ENCODE results near the gene ECM2.
"Not testable (repeated sequence)": the region's sequence is repeated elsewhere in the genome, so short reads cannot be mapped to it uniquely, and the experiment has no call there.

ECM2 gene

GRCh38 chr9:92535940-92536850 lies at the start of gene ECM2:
TSS of gene ECM2 (minus strand) at chr9:92535990. CDS start at chr9:92522866, 13,124 bp downstream.
- DNase-seq (ENCODE audit: low spot score): no peak

GRCh38 chr9:92576175-92576574 lies 40.4 kb upstream of the ECM2 start:
- no peak for DNase-seq (ENCODE audit: low spot score)

- DNase-seq (ENCODE audit: low spot score): not testable (repeated sequence)
These were observed 37.8 kb upstream of the ECM2 start for GRCh38 chr9:92573612-92574011.

- not testable (repeated sequence) for DNase-seq (ENCODE audit: low spot score)
These were observed 36.1 kb upstream of the ECM2 start for GRCh38 chr9:92571871-92572270.

GRCh38 chr9:92564982-92565381 lies 29.2 kb upstream of the ECM2 start:
- no peak for DNase-seq (ENCODE audit: low spot score)

GRCh38 chr9:92564504-92564903 lies 28.7 kb upstream of the ECM2 start:
- no peak for DNase-seq (ENCODE audit: low spot score)

- no peak for DNase-seq (ENCODE audit: low spot score)
These were observed 27.6 kb upstream of the ECM2 start for GRCh38 chr9:92563116-92564100.

GRCh38 chr9:92562461-92562967 lies 26.7 kb upstream of the ECM2 start:
- DNase-seq (ENCODE audit: low spot score): no peak

GRCh38 chr9:92561374-92562330 lies 25.9 kb upstream of the ECM2 start:
- no peak for DNase-seq (ENCODE audit: low spot score)

- DNase-seq (ENCODE audit: low spot score): no peak
These were observed 23.0 kb upstream of the ECM2 start for GRCh38 chr9:92558612-92559374.

- no peak for DNase-seq (ENCODE audit: low spot score)
These were observed 15.0 kb upstream of the ECM2 start for GRCh38 chr9:92550765-92551164.

- DNase-seq (ENCODE audit: low spot score): no peak
These were observed 11.6 kb upstream of the ECM2 start for GRCh38 chr9:92547356-92547755.

- no peak for DNase-seq (ENCODE audit: low spot score)
These were observed 9.3 kb upstream of the ECM2 start for GRCh38 chr9:92545002-92545510.

GRCh38 chr9:92543972-92544371 lies 8.2 kb upstream of the ECM2 start:
- no peak for DNase-seq (ENCODE audit: low spot score)

GRCh38 chr9:92538541-92538940 lies 2.8 kb upstream of the ECM2 start:
- DNase-seq (ENCODE audit: low spot score): no peak

- peak; percentile 9 for DNase-seq (ENCODE audit: low spot score)
These were observed 1.1 kb downstream of the ECM2 start for GRCh38 chr9:92534674-92535073.

GRCh38 chr9:92534204-92534603 lies 1.6 kb downstream of the ECM2 start:
- no peak for DNase-seq (ENCODE audit: low spot score)

GRCh38 chr9:92530893-92531292 lies 4.9 kb downstream of the ECM2 start:
- DNase-seq (ENCODE audit: low spot score): no peak

- DNase-seq (ENCODE audit: low spot score): no peak
These were observed 6.7 kb downstream of the ECM2 start for GRCh38 chr9:92529124-92529523.

- DNase-seq (ENCODE audit: low spot score): no peak
These were observed 7.3 kb downstream of the ECM2 start for GRCh38 chr9:92528522-92528849.

Measured in NAMALWA (cell line).